GM10266 (cell line): ENCODE data around the gene AP2S1.
"Not testable (repeated sequence)": the region's sequence is repeated elsewhere in the genome, so short reads cannot be mapped to it uniquely, and the experiment has no call there.

Source experiments
- DNase-seq: peaks from one replicate; pipeline ENCODE4 v3.0.0; 2012; ENCODE audit errors: extremely low spot score
- TF ChIP-seq, protein P1 (sequence below): IDR thresholded peaks from 2 replicates; pipeline ENCODE4 v1.5.1; 2012; ENCODE audit warnings: mild to moderate bottlenecking, low read depth; ENCODE audit not compliant: control insufficient read depth, insufficient read depth; ENCODE audit errors: missing control alignments

The AP2S1 gene

DNA sequence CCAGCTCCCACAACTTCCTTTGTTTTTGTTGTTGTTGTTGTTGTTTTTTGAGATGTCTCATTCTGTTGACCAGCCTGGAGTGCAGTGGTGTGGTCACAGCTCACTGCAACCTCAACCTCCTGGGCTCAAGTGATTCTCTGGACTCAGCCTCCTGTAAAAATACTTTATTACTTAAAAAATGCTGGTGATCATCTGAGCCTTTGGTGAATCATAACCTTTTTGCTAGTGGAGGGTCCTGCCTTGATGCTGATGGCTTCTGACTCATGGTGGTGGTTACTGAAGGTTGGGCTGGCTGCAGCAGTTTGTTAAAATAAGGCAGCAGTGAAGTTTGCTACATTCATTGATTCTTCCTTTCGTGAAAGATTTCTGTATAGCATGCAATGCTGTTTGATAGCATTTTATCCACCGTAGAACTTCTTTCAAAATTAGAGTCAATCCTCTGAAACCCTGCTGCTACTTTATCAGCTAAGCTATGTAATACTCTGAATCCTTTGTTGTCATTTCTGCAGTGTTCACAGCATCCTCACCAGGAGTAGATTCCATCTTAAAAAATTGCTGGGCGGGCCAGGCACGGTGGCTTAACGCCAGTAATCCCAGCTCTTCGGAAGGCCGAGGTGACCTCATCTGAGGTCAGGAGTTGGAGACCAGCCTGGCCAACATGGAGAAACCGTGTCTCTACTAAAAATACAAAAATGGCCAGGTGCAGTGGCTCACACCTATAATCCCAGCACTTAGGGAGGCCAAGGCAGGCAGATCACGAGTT lies 28.1 kb upstream of the AP2S1 start:
- DNase-seq, result no peak
- TF ChIP-seq, protein P1, sequence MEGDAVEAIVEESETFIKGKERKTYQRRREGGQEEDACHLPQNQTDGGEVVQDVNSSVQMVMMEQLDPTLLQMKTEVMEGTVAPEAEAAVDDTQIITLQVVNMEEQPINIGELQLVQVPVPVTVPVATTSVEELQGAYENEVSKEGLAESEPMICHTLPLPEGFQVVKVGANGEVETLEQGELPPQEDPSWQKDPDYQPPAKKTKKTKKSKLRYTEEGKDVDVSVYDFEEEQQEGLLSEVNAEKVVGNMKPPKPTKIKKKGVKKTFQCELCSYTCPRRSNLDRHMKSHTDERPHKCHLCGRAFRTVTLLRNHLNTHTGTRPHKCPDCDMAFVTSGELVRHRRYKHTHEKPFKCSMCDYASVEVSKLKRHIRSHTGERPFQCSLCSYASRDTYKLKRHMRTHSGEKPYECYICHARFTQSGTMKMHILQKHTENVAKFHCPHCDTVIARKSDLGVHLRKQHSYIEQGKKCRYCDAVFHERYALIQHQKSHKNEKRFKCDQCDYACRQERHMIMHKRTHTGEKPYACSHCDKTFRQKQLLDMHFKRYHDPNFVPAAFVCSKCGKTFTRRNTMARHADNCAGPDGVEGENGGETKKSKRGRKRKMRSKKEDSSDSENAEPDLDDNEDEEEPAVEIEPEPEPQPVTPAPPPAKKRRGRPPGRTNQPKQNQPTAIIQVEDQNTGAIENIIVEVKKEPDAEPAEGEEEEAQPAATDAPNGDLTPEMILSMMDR, result no peak

DNA sequence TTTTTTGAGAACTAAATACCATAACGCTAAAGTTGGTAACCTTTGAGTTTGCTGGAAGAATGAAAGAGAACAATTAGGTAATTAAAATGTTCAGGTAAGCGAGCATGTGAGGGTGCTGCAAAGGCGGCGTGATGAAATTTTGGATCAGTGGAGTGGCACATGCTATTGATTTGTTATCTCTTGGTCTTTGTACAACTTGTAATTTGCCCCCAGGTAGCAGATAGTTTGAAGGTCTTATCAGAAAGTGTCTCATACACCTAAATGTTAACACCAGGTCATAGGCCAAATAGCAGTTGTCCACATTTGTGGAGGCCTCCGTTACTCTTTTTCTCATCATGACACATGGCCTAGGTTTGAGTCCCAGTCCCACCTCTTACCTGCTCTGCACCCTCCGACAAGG lies 25.0 kb upstream of the AP2S1 start:
- TF ChIP-seq, protein P1, result no peak
- DNase-seq, result no peak

DNA sequence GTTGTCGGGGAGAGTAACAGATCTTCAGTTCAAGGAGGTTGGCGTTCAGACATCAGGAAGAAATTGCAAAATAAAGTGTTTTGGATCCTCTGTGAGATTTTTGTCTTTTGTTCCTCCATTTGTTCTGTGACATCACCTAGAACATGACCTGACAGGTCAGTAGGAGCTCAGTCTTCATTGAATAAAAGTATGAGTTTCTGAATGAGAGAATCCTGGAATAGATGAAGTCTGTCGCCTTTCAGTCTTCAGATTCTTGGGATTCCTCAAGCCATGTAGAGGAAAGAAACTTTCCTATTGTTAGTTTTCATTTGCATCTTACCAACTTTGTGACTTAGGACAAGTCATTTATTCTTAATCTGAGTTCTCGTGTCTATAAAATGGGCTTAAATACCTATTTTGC lies 24.6 kb upstream of the AP2S1 start:
- DNase-seq, result no peak
- TF ChIP-seq, protein P1, result no peak

DNA sequence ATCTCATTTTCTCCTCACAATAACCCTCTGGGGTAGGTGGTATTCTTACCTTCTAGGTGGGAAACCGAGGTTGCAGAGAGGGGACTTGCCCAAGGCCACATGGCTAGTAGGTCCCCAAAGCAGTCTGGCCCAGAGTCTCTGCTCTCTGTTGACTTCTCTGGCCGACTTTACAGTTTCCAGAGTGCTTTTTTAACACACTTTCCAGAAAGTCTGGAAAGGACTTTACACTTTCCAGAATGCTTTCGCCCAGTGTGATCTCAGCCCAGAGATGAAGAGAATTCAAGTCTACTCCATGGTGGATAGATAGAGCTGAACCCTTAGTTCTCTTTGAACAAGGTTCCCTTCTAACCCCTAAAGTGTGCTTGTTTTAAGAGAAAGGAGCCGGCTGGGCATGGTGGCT lies 22.3 kb upstream of the AP2S1 start:
- DNase-seq, result no peak
- TF ChIP-seq, protein P1, result no peak

DNA sequence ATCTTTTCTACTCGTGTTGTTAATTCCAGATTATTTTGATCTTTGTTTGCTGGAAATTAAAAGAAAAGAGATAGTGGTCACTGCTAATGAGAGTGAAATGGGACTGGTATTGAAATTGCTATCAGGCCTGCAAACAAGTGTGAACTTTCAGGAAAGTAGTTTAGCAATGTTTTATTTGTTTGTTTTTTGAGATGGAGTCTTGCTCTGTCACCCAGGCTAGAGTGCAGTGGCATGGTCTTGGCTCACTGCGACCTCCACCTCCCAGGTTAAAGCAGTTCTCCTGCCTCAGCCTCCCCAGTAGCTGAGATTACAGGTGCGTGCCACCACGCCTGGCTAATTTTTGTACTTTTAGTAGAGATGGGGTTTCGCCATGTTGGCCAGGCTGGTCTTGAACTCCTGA lies 20.5 kb upstream of the AP2S1 start:
- not testable (repeated sequence) for DNase-seq

DNA sequence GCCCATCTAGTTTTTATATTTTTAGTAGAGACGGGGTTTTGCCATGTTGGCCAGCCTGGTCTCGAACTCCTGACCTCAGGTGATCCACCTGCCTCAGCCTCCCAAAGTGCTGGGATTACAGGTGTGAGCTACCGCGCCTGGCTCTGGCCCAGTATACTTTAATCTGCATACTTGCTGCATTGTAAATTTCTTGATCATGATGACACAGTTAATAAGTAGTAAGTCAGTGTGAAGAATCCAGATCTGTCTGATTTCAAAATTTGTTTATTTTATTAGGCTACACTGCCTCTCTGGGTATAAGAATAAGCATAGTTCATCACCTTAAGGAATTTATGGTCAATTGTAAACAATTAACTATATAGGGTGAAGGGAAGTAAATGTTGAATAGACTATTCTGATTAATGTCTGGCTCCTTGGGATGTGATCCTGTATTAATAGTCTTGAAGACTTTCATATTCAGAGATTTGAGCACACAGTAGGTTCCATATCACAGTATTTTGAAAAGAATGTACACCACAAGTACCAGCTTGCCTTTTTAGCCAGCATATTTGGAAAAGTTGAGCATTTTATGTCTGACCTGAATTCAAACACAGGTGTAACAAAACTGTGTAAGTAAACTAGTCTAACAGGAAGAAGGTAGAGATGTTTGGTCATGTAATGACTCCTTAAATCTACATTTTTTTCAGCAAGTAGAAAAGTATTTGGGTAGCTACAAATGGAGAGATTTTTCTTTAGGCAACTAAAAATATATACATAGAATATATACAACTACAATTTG lies 17.6 kb upstream of the AP2S1 start:
- TF ChIP-seq, protein P1, result no peak
- no peak for DNase-seq

DNA sequence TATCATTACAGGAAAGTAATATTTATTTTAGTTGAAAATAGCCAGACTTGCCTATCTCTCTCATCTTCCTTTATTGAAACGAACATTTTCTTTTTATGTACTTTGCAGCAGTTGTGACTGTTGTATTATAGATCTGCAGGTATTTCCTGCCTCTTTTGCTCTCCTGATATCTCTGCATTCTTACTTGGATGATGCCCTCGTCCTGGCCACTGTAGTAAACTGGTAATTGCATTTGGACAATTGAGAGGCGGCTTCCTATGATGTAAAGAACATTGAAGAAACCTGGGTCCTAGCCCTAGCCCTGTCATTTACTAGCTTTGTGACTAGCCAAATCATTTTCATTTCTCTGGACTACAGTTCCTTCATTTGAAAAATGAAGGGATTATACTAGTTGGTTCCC lies 16.5 kb upstream of the AP2S1 start:
- TF ChIP-seq, protein P1, result no peak
- no peak for DNase-seq
